GM10266 (cell line): Measurements from ENCODE around the gene CHST1.

ENCODE experiments used
- DNase-seq: peaks from one replicate; pipeline ENCODE4 v3.0.0; 2012; ENCODE audit errors: extremely low spot score
- TF ChIP-seq, protein P1 (sequence below): IDR thresholded peaks from 2 replicates; pipeline ENCODE4 v1.5.1; 2012; ENCODE audit warnings: mild to moderate bottlenecking, low read depth; ENCODE audit not compliant: control insufficient read depth, insufficient read depth; ENCODE audit errors: missing control alignments

CHST1 gene

DNA sequence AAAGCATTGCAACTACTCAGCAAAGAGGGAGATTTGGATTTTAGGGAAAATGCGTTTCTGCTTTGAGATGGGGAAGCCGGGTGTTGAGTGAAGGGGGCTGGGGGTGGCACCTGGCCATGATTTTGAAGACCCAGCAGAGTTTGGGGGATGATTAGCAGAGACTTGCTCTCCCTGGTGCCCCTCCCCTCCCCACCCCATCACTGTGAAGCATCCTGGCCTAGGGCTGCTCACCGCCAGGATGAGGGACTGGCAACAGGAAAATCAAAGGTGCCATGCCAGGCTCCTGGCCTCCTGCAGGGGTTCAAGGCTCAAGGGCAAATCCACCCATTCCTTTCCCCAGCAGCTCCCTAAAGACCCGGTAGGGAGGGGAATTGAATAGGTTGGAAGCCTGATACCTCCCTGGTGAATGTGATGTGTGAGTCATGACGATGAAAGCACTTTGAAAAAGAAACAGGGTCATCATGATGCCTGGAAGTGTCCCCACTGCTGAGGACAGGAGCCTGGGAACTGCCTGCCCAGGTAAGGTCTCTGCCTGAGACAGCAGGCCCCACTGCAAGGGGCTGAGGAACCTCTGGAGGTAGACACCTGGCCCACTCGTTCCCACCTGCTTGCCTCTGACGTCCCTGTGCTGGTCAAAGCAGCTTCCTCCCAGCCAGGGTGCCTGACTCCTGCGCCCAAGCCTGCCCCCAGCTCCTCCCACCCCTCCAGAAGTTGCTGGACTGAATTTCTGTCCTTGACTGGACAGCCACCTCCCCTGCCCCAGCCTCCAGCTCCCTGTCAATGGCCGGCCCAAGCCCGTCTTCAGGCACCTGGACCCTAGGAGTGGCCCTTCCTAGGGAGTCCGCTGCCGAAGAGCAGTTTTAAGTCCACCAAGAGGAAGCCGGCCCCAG lies 1.7 kb downstream of the CHST1 start:
- no peak for DNase-seq
- TF ChIP-seq, protein P1, sequence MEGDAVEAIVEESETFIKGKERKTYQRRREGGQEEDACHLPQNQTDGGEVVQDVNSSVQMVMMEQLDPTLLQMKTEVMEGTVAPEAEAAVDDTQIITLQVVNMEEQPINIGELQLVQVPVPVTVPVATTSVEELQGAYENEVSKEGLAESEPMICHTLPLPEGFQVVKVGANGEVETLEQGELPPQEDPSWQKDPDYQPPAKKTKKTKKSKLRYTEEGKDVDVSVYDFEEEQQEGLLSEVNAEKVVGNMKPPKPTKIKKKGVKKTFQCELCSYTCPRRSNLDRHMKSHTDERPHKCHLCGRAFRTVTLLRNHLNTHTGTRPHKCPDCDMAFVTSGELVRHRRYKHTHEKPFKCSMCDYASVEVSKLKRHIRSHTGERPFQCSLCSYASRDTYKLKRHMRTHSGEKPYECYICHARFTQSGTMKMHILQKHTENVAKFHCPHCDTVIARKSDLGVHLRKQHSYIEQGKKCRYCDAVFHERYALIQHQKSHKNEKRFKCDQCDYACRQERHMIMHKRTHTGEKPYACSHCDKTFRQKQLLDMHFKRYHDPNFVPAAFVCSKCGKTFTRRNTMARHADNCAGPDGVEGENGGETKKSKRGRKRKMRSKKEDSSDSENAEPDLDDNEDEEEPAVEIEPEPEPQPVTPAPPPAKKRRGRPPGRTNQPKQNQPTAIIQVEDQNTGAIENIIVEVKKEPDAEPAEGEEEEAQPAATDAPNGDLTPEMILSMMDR, result no peak

DNA sequence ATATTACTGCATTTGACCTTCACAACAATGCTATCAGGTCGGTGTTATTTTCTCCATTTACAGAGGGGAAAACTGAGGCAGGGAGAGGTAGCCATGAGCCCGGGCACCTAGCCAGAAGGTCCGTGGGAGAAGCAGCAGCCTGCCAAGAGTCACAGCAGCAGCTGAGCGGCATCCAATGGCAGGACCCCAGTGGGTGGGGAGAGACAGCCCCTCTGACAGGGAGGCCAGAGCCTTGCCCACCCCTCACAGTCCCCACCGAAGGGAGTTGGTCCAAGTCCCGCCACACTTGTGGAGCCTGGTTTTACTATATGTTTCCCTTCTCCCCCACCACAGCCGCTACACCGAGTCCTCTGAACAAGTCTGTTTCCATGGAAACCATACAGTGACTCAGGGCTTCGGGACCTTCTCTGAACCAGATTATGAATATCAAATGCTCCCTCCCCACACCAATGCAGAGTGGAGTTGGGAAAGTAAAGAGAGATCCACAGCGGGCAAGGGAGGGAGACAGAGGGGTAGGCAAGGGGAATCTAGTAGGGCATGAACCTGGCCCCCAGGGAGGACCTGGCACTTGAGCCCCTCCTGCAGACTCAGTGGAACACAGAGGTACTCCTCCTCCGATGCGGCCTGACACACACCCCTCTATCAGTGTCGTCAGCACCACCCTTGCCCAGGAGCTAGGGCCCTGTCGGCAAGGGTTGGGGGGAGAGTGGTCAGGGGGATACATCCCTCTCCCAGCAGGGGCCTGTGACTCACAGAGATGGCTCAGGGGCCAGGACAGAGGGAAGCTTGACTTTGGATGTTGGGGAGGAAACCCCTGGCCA lies 2.5 kb downstream of the CHST1 start:
- no peak for DNase-seq
- TF ChIP-seq, protein P1, result no peak

DNA sequence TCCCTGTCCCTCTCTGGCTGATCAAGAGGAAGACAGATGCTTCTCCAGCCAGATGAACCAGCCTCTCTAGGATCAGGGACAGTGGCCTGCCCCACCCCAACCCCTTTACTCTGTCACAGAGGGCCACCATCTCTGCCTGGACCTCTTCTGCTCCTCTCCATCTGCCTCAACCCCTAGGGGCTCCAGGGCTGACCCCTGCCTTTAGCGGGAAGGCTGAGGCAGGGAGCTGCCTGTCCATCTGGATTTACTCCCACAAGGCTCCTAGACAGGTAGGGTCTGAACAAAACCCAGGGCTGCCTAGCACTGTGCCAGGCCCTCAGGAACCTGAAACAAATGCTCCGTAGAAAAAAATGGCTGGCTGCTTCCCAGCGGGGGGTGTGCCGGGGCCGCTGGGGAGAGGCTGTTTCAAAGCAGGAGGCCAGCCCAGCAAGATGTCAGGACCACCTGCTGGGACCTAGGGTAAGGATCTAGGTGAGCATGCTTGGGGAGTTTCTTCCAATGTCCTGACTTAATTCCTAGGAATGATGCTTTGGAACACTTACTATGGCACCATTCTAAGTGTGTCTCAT lies 3.2 kb downstream of the CHST1 start:
- TF ChIP-seq, protein P1, result no peak
- no peak for DNase-seq

DNA sequence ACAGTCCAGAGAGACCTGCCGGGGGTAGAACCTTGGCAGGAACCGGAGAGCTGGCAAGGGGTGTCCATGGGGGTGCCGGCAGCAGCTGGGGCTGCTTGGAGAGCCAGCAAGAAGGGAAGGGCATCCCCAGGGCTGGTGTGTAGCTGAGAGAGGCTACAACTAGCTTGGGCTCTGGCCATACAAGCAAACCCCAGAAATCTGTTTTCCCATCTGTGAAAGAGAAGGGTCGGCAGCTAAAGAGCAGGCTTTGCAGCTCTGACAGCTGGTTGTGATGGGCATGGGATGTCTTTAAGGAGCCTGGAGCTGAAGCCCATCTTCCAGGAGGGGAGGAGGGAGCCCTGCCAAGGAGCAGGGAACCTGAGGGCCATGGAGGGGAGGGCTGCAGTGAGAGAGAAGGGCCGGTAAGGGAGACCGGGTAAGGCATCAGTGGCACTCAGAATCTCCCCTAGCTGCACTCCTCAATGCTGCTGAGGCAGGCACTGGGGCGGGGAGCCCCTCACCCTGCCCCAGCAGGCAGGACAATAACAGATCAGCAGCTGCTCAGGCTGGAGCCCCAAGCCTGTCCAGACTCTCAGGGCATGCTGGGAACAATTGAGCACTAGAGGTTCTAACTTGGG lies 3.9 kb downstream of the CHST1 start:
- TF ChIP-seq, protein P1, result no peak
- no peak for DNase-seq

DNA sequence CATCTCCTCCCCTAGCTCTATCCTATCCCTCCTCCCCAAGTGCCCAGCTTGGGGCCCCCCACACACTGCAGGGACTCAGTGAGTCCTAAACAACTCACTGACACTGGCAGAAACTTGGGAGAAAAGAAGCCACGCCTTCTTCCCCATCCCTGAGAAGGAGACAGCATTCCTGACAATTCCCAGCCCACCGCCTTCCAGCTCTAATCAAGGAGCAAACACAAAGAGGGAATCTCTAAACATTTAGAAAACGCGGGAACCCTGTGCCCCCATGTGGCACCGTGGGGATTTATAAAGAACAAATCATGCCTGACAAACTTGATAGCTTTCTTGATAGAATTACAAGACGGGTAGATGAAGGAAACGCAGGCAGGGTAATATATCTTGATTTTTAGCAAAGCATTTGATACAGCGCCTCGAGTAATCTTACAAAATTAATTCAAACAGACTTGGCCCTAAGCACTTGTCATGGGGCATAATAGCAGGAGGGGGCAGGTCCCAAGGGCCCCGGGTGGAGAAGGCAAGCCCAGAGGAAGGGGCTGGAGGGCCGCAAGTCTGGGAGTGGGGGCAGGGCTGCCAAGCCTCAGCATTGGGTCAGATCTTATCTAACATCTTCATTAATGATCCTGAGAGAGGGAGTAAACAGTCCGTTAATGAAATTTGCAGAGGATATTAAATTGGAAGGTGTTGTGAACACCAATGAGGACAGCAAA lies 4.5 kb downstream of the CHST1 start:
- TF ChIP-seq, protein P1, result no peak
- DNase-seq, result no peak

DNA sequence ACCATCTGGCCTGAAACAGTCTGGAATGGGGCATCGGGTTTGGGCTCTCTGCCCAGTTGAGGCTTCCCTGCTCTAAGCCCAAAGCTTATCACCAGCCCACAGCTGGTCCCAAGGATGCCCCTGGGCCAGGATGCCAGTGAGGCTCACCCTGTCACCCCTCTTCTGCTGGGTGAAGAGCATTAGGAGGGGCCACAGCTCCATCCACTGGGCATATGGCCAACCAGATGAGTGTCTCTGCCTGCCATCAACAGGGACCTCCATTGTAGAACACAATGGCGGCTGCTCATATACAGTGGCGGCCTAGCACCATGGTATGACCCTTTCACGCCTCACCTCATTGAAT lies 5.6 kb downstream of the CHST1 start:
- DNase-seq, result no peak
- TF ChIP-seq, protein P1, result no peak
